ENCODE results near the gene GPR39.

DNA sequence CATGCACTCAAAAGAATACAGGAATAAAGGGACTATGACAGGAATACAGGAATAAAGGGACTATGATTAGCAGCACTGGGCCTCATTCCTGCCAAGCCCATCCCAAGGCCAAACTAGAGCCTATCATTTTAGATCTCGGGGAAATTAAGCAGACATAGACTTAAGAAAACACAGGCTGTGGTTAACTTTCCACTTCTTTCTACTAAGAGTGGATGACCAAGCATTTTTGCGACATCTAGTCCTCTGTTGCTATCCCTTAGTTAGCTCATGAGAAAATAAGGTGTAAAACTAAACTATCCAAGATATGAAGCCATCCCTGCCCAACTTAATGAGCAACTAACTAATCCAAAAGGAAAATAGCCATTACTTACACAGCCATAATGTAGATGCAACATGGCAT lies 247.5 kb downstream of the GPR39 start:
- TF ChIP-seq, protein P1, sequence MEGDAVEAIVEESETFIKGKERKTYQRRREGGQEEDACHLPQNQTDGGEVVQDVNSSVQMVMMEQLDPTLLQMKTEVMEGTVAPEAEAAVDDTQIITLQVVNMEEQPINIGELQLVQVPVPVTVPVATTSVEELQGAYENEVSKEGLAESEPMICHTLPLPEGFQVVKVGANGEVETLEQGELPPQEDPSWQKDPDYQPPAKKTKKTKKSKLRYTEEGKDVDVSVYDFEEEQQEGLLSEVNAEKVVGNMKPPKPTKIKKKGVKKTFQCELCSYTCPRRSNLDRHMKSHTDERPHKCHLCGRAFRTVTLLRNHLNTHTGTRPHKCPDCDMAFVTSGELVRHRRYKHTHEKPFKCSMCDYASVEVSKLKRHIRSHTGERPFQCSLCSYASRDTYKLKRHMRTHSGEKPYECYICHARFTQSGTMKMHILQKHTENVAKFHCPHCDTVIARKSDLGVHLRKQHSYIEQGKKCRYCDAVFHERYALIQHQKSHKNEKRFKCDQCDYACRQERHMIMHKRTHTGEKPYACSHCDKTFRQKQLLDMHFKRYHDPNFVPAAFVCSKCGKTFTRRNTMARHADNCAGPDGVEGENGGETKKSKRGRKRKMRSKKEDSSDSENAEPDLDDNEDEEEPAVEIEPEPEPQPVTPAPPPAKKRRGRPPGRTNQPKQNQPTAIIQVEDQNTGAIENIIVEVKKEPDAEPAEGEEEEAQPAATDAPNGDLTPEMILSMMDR (IDR thresholded peaks at IDR 0.05) = no peak
- TF ChIP-seq ZFX (IDR thresholded peaks at IDR 0.05; ENCODE audit: borderline replicate concordance) = no peak

Measured in 22Rv1 (cell line).